Measurements from ENCODE around the gene CYP4Z1.
A peak's percentile ranks its signal among the peaks of the same experiment; 100 is the strongest.
"Not testable (repeated sequence)": the region's sequence is repeated elsewhere in the genome, so short reads cannot be mapped to it uniquely, and the experiment has no call there.

- not testable (repeated sequence) for TF ChIP-seq POLR2AphosphoS5 (IDR thresholded peaks at IDR 0.05; ENCODE audit: control insufficient read depth, insufficient read depth, low read depth, low read length); ERF (CRISPR knock-in tag; IDR thresholded peaks at IDR 0.05); NFYB (IDR thresholded peaks at IDR 0.05; ENCODE audit: extremely low read depth, insufficient read length); SNRNP70 (optimal IDR thresholded peaks at IDR 0.05; ENCODE audit: low read depth, low read length)
- TF ChIP-seq, protein P1, sequence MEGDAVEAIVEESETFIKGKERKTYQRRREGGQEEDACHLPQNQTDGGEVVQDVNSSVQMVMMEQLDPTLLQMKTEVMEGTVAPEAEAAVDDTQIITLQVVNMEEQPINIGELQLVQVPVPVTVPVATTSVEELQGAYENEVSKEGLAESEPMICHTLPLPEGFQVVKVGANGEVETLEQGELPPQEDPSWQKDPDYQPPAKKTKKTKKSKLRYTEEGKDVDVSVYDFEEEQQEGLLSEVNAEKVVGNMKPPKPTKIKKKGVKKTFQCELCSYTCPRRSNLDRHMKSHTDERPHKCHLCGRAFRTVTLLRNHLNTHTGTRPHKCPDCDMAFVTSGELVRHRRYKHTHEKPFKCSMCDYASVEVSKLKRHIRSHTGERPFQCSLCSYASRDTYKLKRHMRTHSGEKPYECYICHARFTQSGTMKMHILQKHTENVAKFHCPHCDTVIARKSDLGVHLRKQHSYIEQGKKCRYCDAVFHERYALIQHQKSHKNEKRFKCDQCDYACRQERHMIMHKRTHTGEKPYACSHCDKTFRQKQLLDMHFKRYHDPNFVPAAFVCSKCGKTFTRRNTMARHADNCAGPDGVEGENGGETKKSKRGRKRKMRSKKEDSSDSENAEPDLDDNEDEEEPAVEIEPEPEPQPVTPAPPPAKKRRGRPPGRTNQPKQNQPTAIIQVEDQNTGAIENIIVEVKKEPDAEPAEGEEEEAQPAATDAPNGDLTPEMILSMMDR (IDR thresholded peaks at IDR 0.05 in 2 of 3, conservative IDR thresholded peaks at IDR 0.05 in 1 of 3; ENCODE audit: insufficient read depth in 2 of 3, low read depth in 1 of 3, low read length in 3 of 3) = peak; percentile 29 to 53 (median 47); a peak in 4 of 6 replicates
- TF ChIP-seq, protein P2, sequence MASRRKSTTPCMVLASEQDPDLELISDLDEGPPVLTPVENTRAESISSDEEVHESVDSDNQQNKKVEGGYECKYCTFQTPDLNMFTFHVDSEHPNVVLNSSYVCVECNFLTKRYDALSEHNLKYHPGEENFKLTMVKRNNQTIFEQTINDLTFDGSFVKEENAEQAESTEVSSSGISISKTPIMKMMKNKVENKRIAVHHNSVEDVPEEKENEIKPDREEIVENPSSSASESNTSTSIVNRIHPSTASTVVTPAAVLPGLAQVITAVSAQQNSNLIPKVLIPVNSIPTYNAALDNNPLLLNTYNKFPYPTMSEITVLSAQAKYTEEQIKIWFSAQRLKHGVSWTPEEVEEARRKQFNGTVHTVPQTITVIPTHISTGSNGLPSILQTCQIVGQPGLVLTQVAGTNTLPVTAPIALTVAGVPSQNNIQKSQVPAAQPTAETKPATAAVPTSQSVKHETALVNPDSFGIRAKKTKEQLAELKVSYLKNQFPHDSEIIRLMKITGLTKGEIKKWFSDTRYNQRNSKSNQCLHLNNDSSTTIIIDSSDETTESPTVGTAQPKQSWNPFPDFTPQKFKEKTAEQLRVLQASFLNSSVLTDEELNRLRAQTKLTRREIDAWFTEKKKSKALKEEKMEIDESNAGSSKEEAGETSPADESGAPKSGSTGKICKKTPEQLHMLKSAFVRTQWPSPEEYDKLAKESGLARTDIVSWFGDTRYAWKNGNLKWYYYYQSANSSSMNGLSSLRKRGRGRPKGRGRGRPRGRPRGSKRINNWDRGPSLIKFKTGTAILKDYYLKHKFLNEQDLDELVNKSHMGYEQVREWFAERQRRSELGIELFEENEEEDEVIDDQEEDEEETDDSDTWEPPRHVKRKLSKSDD (conservative IDR thresholded peaks at IDR 0.05; ENCODE audit: low read length) = not testable (repeated sequence)
- TF ChIP-seq, protein P3, sequence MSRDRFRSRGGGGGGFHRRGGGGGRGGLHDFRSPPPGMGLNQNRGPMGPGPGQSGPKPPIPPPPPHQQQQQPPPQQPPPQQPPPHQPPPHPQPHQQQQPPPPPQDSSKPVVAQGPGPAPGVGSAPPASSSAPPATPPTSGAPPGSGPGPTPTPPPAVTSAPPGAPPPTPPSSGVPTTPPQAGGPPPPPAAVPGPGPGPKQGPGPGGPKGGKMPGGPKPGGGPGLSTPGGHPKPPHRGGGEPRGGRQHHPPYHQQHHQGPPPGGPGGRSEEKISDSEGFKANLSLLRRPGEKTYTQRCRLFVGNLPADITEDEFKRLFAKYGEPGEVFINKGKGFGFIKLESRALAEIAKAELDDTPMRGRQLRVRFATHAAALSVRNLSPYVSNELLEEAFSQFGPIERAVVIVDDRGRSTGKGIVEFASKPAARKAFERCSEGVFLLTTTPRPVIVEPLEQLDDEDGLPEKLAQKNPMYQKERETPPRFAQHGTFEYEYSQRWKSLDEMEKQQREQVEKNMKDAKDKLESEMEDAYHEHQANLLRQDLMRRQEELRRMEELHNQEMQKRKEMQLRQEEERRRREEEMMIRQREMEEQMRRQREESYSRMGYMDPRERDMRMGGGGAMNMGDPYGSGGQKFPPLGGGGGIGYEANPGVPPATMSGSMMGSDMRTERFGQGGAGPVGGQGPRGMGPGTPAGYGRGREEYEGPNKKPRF (IDR thresholded peaks at IDR 0.05; ENCODE audit: low read depth, low read length) = not testable (repeated sequence)
Measured at GRCh38 chr1:47091476-47091875, 24.4 kb downstream of the CYP4Z1 start.
